ENCODE data around the gene SHISA9.

Gene SHISA9

DNA sequence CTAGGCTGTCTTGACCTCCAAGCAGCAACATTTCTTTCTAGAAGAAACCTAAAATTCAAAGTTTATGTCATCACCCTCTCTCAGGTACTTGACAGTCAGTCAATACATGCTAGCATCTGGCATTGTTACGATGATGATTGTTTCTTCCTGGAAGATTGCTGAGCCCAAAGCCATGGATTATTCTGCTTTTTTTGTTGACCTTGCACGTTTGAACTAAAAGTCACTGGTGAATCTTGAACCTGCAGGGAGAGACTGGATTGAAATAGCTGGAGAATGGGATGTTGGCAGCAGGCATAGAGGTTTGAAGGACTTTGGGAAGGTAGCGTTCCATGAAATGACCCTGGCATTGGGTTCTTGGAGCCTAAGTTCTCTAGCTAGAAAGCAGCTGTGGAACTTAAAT, 42.9 kb downstream of the SHISA9 start:
- DNase-seq (ENCODE audit: low read depth in 4 of 4, low spot score in 1 of 4) = no peak

DNA sequence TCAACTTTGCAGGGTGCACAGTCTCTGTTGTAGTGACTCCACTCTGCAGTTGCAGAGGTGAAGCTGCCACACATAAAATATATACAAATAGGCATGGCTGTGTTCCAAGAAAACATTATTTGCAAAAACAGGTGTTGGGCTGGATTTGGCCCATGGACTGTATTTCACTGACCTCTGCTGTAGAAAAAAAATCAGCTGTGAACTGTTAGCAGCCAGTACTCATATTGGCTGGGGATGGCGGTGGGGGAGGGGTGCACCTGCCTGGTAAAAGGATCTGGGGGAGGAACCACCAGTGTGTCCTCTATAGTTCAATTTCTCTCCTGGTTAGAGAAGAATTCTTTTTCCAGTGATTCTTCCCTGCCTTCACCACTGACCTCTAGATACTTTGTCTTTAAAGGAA, 50.0 kb downstream of the SHISA9 start:
- no peak for DNase-seq (ENCODE audit: low read depth in 4 of 4, low spot score in 1 of 4)

DNA sequence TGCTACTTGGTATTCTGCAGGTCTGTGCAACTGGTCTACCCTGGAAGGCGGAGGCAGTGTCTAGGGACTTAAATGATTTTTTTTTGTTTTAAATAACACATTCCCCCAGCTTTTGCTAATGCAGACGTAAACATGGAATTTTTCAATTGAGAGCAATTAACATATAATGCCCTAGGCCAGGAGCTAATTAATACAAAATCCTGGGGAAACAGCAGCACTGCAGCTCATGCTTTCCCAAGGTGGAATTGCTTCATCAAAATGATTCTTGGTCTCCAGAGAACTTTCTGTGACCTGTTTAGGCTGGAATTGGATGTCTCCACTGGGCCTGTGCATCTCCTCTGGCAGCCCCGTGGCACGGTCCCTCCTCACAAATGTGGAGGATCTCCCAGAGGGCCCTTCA, 50.6 kb downstream of the SHISA9 start:
- no peak for DNase-seq (ENCODE audit: low read depth in 4 of 4, low spot score in 1 of 4)

DNA sequence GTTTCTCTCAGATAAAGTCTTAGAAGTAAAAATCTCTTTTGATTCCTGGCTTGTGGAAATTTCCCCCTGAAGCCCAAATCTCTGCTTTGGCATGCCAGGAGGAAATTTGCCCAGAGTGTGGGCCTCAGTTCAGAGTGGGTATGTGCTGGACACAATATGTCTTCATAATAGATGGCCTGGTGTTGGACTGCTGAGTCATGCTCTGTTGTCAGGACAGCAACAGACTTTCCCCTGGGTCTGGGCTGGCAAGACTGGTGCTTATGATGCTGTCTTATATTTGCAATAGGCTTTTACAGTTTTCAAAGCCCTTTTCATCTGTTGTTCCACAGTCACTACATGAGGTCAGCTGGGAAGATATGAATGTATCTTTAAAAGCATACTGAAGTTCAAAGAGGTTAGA, 57.0 kb downstream of the SHISA9 start:
- no peak for DNase-seq (ENCODE audit: low read depth in 4 of 4, low spot score in 1 of 4)

DNA sequence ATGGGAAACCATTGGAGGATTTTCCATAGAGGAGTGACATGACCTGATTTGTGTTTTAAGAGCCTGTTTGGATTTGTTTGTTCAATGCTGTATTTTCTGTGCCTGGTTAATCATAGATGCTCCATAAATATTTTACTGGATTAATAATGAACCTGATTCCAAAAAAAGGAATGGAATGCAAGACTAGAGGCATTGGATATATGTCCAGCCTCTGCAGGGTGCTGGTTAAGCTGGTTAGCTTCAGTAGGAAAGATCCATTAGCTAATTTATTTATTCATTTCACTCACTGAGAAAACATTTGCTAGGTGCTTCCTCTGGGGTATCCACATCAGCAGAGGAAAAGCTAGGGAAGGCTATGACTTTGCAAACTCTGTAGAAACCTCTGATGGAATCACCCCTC, 57.7 kb downstream of the SHISA9 start:
- no peak for DNase-seq (ENCODE audit: low read depth in 4 of 4, low spot score in 1 of 4)

DNA sequence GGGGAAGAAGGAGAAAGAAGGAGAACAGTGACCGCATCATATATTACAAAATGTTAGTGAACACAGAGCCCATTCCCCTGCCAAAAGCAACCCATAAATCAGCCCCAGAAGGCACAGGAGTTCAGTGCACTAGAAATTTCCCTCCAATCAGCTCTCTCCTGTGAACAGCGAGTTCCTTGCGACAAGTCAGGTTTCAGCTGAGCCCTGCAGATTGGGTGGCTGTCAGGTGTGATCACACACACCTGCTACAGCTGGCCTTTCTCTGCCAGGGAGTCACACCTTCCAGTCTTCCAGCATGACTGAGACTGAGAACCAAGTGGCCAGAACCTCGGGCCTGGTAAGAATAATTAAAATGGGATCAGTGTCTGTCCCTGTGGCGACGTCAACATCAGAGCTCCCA, 60.2 kb downstream of the SHISA9 start:
- DNase-seq (ENCODE audit: low read depth in 4 of 4, low spot score in 1 of 4) = no peak

DNA sequence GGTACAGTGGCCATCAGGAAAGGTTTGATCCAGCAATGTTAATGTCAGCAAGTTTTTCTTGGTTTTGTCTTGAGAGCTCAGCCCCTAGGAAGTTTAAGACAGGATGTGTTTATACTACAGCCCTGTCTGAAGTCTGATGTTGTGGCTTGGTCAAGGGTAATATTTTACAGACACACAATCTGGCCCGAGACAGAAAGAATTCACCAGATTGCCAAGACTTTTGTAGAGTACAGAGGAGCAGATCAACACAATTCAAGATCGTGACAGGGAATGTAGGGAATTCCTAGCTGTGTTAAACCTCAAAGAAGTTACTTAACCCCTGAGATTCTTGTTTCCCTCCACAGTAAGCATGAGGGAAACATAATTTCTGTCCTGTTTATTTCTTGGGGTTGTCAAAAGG, 63.1 kb downstream of the SHISA9 start:
- no peak for DNase-seq (ENCODE audit: low read depth in 4 of 4, low spot score in 1 of 4)

DNA sequence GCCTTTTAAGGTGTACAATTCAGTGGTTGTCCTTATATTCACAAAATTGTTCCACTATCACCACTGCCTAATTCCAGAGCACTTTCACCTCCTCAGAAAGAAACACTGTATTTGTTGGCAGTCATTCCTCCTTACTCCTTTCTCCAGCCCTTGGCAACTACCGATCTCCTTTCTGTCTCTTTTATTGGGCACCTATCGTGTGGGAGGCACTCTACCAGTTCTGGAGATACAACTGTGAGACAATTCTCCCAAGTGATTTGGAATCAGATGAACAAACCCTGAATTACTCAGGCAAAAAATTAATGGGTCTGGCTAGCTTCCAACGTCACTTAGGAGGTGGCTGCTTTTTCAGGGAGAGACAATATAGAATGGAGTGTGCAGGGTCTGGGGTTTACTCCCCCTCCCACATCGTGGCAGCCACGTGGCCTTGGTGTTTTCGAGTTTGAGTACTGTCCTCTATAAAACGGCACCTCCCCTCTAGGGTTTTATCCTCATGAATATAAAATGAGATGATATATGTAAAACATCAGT, 63.9 kb downstream of the SHISA9 start:
- no peak for DNase-seq (ENCODE audit: low read depth in 4 of 4, low spot score in 1 of 4)

DNA sequence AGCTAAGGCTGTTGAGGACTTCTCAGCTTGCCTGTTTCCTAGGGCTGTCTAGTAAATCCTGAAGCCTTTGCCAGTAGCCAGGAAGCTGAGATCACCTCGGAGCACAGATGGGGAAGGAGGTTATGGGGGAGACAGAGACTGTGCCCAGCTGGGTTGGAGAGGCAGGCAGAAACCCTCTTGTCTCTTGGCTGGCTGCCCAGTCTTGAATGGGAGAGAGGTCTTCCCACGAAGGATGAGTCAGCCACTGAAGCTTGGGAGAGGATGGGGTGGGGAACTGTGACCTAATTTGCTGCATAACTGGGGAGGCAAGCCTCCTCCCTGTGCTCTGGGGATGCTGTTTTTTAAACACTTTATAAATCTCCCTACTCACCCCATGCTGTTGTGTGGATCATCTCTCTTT, 69.8 kb downstream of the SHISA9 start:
- no peak for DNase-seq (ENCODE audit: low read depth in 4 of 4, low spot score in 1 of 4)

DNA sequence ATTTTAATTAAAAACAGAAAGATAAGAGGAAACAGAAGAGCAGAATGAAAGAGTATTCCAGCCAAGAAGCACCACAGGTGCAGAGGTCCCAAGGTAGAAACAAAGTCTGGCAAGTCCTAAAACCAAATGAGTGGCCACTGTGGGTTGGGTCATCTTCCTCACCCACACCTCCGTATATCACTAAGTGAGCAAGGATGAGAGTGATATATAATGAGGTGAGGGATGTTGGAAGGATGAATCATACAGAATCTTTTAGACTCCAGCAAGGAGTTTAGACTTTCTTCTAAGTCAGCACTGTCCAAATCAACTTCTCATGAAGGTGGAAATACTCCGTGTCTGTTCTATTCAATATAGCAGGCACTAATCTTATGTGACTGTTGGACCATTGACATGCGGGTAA, 70.8 kb downstream of the SHISA9 start:
- DNase-seq (ENCODE audit: low read depth in 4 of 4, low spot score in 1 of 4) = no peak

DNA sequence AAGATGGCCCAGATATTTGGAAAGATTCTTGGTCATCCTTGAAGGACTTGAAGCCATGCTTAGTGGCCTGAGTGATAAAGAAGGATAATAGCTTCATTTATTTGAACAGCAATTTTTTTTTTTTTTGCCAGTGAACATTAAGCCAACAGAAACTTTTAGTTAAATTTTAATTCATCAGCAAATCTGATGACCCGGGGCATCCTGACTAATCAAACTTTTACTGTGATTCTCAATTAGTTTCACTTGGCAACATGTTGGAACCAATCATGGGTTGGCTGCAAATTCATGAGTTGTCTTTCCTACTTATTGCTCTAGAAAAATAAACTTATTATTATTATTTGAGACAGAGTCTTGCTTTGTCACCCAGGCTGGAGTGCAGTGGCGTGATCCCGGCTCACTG, 74.4 kb downstream of the SHISA9 start:
- no peak for DNase-seq (ENCODE audit: low read depth in 4 of 4, low spot score in 1 of 4)

DNA sequence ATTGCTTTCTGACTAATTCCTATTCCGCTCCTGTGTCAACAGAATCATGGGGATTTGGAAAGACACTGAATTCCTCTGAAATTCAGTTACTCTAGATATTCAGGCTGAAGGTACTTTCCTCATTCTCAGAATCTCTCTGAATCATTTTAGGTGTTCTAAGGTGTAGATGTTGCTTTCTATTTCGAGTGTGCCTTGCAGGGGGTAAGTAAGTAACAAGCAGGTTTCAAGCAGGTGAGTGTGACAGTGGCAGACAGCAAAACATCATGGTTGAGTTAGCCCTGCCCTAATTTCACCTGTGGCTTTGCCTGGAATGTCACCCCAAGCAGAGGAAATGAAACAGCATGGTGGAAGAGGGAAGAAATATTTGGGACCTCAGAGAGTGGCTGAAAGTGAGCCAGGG, 75.1 kb downstream of the SHISA9 start:
- DNase-seq (ENCODE audit: low read depth in 4 of 4, low spot score in 1 of 4) = no peak

DNA sequence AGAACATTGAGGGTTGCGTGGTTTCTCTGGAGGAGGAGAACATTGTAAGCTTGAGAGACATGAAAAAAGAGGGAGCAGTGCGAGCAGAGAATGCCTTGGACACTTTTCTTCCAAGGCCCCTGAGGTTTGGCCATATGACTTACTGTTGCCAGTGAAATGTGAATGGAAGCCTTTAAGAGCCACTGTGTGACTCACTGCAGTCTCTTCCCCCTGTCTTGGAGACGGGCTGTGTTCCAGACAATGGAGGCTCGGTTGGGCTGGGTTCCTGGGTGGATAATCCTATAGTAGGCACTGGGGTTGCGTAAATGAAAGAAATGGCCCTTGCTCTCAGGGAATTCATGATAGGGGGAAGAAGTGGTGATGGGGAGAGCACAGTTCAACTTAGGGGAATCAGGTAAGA, 75.5 kb downstream of the SHISA9 start:
- DNase-seq (ENCODE audit: low read depth in 4 of 4, low spot score in 1 of 4) = no peak

DNA sequence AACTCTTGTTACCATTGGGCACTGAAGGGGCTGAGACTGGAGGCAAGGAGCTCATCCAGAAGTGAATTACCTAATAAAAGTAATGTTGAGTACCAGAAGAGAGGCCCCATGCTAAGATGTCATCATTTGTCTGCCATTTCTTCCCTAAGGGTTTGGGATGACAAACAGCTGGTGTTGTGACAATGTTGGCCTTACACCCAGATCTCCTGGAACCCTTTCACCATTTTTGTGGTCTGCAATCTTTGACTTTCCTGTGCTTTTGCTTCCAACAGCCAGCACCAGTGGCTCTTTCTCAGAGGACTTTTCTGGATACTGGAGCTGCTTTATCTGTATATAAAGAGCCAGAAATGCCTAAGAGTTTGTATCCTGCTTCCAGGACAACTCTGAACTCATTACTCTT, 84.1 kb downstream of the SHISA9 start:
- no peak for DNase-seq (ENCODE audit: low read depth in 4 of 4, low spot score in 1 of 4)

DNA sequence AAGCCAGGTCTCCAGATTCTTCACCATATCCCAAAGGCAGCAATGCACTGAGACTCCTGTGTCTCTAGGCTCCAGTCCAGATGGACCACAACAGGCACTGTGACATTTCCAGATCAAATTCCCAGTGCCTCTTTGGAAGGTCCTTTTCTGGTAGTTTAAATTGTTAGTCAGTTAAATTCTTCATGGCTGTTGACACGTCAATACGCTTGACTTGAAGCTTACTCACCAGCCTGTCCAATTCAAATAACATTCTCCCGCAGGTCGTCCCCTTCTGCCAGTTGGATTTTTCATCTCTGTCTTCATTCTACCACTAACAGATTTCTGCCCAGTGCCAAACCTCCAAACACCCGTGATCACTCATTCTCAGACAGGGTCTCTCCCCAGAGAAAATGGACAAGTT, 86.7 kb downstream of the SHISA9 start:
- no peak for DNase-seq (ENCODE audit: low read depth in 4 of 4, low spot score in 1 of 4)

DNA sequence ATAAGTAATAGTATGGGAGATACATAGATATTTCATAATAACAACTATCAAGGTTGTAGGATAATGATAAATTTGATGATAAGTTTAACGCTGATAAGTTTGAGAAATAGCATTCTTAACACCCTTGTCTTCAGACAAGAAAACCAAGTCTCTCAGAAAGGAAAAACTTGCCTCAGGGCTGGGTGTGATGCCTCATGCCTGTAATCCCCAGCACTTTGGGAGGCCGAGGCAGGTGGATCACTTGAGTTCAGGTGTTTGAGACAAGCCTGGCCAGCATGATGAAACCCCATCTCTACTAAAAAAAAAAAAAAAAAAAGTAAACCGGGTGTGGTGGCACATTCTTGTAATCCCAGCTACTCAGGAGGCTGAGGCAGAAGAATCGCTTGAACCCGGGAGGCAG, 90.7 kb downstream of the SHISA9 start:
- DNase-seq (ENCODE audit: low read depth in 4 of 4, low spot score in 1 of 4) = no peak

DNA sequence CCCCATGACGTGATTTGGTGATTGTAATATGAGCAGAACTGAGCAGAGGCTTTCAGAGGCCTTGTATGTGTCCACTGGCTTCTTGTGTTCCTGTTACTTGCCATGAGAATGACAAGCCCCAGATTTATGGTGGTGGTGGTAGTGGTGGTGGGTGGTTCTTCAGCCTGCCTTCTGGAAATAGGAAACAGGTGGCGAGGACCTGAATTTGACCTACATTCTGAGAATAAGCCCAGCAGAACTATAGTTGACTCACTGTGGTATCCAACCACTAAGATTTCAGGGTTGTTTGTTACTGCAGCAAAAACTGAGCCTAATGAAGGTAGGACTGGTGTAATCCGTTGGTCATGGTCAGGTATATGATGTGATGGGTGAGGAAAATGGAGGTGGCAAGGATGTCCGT, 93.0 kb downstream of the SHISA9 start:
- no peak for DNase-seq (ENCODE audit: low read depth in 4 of 4, low spot score in 1 of 4)

DNA sequence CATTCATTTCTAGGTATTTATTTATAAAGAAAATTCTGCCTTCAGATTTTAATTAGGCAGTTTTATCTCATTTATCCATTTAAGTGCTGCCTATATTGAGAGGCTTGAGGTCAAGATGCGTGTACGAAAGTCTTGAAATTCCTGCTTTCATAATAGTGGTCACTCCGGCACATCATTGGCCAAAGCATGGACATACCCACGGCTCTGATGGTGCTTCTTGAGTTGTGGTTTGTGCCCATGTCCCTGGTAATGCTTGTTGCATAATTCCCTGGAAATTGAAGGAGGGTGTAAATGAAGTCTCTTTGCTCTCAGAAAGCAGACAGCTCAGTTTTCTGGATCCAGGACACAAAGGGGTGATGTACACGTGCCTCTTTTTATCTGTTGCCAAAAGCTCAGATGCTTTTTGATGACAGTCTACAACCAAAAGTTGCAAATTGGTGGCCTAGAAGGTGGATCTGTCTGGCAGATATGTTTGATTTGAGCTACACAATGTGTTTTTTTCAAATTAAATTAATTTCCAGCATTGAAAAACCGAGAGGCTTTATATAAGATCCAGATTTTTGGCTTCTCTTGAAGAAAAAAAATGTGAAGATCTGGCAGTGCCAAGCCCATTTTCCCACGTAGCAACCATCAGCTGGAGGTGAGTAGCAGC, 94.4 kb downstream of the SHISA9 start:
- DNase-seq (ENCODE audit: low read depth in 4 of 4, low spot score in 1 of 4) = no peak

DNA sequence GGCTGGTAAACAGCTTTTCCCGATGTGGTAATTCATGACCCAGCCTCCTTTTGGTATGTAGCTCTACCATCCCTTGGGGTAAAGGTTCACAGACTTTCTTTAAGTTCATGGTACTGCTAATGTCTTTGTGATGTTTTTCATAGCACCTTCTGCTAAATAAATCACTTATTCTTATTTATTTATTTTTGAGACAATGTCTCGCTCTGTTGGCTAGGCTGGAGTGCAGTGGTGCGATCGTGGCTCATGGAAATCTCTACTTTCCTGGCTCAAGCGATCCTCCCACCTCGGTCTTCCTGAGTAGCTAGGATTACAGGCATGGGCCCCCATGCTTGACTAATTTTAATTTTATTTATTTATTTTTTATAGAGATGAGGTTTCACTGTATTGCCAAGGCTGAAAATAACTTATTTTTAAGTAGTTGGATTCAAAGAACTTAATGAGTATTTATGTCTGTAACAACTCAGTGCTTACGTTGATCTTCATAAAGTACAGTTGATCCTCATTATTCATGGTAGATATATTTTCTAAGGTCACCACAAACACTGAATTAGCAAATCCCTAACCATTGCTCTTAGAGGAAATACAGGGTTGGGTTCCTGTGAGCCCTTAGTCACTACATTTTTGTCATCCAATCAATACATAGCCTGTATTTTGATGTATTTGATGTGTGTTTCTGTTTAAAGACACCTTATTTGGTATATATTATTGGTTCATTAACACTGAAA, 97.1 kb downstream of the SHISA9 start:
- no peak for DNase-seq (ENCODE audit: low read depth in 4 of 4, low spot score in 1 of 4)

DNA sequence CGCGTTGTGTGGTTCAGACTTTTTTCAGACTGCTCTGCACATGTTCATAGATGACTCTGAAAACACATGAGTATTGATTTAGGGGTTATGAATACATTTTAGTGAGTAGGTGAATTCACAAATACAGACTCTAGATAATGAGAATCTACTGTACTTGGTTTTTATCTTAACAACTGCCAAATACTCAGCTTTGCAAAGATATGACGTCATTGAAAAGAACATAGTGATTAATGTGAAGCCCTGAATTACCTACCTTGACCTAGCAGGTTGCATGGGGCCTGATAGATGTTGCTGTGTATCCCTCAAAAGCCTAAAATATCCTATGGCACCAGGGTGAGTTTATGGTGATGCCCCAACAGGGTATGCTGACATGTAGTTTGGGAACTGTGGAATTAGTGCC, 98.0 kb downstream of the SHISA9 start:
- DNase-seq (ENCODE audit: low read depth in 4 of 4, low spot score in 1 of 4) = no peak

DNA sequence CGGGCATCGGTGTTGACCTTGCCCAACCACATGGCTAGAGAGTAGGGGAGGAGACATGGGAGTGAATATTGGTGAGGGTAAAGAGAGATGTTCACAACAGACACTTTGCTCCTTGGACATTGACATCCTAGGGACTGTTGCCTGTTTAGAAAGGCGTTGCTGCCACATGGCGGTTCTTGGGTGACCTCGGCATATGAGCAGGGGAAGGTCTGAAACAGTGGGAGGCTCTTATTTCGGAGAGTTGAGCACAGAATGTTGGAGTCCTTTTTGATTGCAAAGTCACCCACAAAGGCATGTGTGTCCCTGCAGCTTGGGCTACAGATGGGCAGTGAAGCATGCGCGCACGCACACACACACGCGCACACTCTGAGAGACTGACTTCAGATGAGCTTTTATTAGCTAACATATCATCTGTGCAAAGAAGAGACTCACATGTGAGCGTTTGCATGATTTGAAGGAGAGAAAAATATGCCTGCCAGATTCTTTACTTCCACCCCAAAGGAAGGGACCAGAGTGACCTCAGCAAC, 104.4 kb downstream of the SHISA9 start:
- DNase-seq (ENCODE audit: low read depth in 4 of 4, low spot score in 1 of 4) = no peak

DNA sequence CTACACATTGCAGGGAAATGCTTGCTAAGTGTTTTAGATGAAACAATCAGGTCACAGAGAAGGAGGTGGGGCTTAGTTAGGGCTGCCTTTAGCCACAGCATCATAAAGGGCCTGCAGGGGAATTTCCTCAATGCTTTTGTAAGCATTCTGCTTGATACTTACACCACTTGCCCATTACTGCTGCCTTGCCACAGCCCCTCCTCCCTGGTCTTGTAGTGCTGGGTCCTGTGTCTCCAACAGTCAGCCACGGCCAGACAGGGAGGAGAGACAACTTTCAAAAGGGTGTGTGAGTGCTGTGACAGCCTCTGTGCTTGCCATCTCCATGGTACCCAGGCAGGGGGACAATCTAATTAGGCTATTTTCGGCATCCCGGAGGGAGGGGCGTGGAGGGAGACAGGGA, 111.2 kb downstream of the SHISA9 start:
- DNase-seq (ENCODE audit: low read depth in 4 of 4, low spot score in 1 of 4) = no peak

DNA sequence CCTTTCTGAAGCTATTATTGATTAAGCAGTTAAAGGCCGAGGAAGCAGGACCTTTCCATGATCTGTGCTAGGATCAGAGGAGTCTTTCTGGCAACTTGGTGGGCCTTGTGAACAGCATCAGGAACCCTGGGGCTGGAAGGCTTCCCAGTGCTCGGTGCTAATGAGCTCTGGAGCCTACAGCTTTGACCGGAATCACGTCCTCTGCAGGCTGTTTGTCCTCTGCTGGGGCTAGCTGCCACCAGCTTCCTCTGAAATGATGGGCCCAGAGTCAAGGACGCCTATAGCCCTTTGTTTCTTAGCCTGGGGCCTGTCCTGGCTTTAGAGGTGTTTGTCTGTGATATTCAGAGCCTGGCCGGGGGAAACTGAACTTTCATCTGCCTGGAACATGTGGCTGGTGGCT, 111.6 kb downstream of the SHISA9 start:
- no peak for DNase-seq (ENCODE audit: low read depth in 4 of 4, low spot score in 1 of 4)
